ENCODE measurements around the gene DBH.

Gene DBH

DNA sequence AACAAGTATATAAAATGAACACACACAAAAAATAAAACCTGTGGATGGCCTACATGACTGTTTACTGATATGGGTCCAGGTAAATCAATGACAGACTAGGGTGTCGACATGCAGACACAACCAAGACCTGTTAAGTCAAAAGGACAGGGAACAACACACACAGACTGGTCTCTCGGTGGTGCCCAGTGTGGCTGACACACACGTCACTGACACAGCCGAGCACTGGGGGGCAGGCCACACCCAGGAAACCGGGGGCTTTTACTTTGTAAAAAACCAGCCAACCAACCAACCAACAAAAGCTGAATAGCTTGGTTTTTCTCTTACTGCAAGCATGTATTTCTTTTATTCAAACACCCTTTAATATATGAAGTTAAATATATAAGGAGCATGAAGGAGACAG is 31.9 kb upstream of the DBH start:
- no peak for DNase-seq (ENCODE audit: low read depth in 1 of 2, low spot score in 1 of 2)

GRCh38 chr9:133604856-133605255 is 31.3 kb upstream of the DBH start:
- no peak for DNase-seq (ENCODE audit: low read depth in 1 of 2, low spot score in 1 of 2)

DNA sequence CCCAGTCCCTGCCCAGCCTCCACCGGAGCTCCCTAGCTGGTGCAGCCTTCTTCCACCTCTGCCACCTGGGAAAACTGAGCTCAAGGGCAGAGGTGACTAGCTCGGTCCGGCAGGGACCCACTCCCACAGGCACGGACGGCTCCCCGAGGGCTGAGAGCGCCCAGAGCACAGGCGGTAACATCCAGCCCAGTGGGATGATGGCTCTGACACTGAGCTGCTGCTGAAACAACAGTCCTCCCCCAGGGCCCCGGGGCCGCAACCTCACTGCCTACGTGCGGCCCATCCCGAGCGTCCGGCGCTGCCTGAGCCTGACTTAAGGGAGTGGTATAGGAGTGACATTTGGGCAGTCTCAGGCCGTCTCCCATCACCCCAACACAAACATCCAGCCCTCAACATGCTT is 30.7 kb upstream of the DBH start:
- no peak for DNase-seq (ENCODE audit: low read depth in 1 of 2, low spot score in 1 of 2)

GRCh38 chr9:133605856-133606707 is 30.1 kb upstream of the DBH start:
- DNase-seq (ENCODE audit: low read depth in 1 of 2, low spot score in 1 of 2): no peak

DNA sequence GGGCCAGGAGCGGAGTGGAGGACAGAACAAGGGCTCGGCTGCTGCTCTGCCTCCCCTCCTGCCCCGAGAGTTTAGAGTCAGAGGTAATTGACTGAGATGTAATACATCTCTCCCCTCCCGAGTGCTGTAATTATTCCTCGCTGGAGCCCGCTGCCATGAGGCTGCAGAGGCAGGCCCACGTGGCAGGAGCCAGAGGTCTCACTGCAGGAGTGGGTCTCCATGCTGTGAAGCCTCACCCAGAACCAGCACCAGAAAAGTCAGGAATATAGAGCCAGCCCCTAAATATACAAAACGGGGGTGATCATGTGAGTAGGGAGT is 29.5 kb upstream of the DBH start:
- no peak for DNase-seq (ENCODE audit: low read depth in 1 of 2, low spot score in 1 of 2)

DNA sequence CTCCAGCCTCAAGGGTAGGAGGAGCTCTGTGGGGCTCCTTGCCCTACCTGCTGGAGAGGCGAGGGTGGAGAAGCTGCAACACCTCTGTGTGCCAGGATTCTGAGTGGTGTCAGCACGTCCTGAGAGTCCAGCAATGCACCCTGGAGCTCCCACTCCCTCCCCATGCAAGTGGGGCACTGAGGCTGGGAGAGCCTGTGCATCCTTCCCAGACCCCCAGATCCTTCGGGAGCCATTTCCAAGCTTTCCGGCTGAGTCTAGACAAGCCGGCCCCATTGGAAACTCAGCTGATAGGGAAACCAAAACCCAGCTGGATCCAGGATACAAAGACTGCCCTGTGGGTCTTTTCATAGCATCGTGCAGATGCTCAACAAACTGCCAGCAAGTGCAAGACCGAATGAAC is 28.8 kb upstream of the DBH start:
- DNase-seq (ENCODE audit: low read depth in 1 of 2, low spot score in 1 of 2): no peak

DNA sequence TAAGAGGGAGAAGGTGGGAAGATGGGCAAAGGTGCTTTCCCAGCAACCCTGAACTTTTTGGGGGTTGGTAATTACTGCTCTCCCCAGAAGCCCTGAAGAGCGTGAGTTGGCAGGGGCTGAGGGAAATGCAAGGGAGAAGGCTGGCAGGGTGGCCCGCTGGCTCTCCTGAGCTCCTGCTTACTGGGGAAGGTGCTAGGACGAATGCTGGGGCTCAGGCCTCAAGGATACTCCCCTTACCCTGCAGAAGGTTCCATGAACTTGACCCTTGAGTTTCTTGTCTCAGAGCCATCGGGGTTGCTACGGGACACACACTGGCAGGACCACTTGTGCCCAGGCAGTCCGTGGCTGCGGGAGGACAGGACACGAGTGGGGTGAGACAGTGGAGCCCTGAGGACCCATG is 28.2 kb upstream of the DBH start:
- DNase-seq (ENCODE audit: low read depth in 1 of 2, low spot score in 1 of 2): no peak

- no peak for DNase-seq (ENCODE audit: low read depth in 1 of 2, low spot score in 1 of 2)
Observed at GRCh38 chr9:133608382-133608781, 27.8 kb upstream of the DBH start.

DNA sequence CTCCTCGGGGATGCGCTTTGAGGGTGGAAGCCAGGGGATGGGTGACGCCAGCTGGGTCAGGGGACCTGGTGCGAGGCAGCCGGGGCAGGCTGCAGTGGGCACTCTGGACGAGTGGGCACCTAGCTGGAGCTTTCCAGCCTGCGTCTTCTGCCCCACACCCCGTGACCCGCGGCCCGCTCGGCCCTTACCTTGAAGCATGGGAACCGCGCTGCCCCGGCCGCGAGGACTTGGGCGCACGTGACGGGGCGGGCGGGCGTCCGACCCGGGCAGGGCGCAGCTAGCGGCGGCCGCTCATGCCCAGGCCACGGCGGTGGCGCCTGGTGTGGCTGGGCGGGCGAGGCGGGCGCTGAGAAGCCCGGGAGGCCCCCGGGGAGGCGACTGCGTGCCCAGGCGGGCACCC is 27.3 kb upstream of the DBH start:
- no peak for DNase-seq (ENCODE audit: low read depth in 1 of 2, low spot score in 1 of 2)

DNA sequence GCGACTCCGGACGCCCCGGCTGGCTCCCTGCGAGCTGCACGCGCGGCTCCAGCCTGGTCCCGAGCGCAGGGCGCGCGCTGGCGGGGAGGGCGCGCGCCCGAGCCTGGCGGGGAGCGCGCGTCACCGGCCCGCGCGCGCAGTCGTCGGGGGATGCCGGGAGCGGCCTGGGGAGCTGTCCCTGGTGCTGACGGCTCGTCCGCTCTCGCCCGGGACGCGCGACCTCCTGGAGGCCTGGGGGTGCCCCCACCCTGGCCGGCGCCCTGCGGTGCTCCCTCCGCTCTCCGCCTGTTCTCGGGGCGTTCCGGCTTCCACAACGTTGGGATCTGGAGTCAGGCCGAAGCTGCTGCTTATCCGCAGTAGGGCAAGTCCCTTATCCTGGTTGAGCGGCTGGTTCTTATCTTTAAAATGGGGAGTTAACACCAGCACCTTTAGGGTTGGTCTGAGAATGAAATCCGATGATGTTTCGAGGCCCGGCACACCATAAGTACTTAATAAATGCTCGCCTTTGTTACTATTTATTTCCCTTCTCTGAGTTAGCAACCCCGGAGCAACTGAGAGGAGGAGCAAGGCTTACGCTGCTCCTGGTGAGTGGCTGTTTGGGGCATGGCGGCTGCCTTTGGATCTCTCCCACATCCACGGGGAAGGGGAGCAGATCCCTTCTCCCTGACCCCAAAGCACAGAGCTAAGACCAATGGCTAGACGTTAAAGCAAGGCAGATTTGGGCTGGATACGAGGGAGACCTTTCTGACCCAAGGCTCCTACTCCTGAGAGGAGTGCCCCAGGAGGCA is 26.7 kb upstream of the DBH start, which contains the start of gene FAM163B:
TSS of gene FAM163B (minus strand) at position 79 of the 788 bp plus-strand sequence. CDS start 29,166 bp downstream, outside the sequence.
- no peak for DNase-seq (ENCODE audit: low read depth in 1 of 2, low spot score in 1 of 2)

GRCh38 chr9:133610845-133611244 is 25.3 kb upstream of the DBH start:
- no peak for DNase-seq (ENCODE audit: low read depth in 1 of 2, low spot score in 1 of 2)

GRCh38 chr9:133612051-133612450 is 24.1 kb upstream of the DBH start:
- DNase-seq (ENCODE audit: low read depth in 1 of 2, low spot score in 1 of 2): no peak

GRCh38 chr9:133612816-133613215 is 23.3 kb upstream of the DBH start:
- no peak for DNase-seq (ENCODE audit: low read depth in 1 of 2, low spot score in 1 of 2)

- DNase-seq (ENCODE audit: low read depth in 1 of 2, low spot score in 1 of 2): no peak
Observed at GRCh38 chr9:133613432-133613831, 22.7 kb upstream of the DBH start.

- no peak for DNase-seq (ENCODE audit: low read depth in 1 of 2, low spot score in 1 of 2)
Observed at GRCh38 chr9:133614056-133614455, 22.1 kb upstream of the DBH start.

GRCh38 chr9:133614678-133615077 is 21.5 kb upstream of the DBH start:
- DNase-seq (ENCODE audit: low read depth in 1 of 2, low spot score in 1 of 2): no peak

- DNase-seq (ENCODE audit: low read depth in 1 of 2, low spot score in 1 of 2): no peak
Observed at GRCh38 chr9:133615186-133615585, 21.0 kb upstream of the DBH start.

DNA sequence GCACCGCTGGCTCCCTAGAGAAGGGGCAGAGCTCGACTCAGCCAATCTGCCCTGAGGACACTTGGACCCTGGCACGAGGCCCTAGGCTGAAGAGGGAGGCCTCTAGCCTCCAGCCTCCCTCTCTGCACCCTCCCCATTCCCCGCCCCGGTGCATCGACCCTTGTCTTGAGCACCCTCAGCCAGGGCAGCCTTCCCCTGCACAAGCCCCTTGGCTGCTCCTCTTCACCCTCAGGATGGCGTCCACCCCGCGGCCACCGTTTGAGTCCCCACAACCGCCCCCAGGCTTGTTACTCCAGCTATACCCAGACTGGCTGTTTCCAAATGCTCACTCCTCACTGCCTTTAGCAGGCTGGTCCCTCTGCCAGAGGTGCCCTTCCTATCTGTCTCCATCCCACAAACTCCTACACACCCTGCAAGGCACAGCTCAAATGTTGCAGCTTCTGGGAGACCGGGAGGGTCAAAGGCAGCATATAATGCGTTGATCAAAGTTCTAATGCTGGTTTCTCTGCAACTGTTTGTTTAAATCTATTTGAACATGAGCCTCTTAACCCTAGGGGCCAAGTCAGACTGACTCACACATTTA is 20.5 kb upstream of the DBH start:
- no peak for DNase-seq (ENCODE audit: low read depth in 1 of 2, low spot score in 1 of 2)

GRCh38 chr9:133616643-133617405 is 19.3 kb upstream of the DBH start:
- no peak for DNase-seq (ENCODE audit: low read depth in 1 of 2, low spot score in 1 of 2)

- no peak for DNase-seq (ENCODE audit: low read depth in 1 of 2, low spot score in 1 of 2)
Observed at GRCh38 chr9:133618726-133619125, 17.4 kb upstream of the DBH start.

DNA sequence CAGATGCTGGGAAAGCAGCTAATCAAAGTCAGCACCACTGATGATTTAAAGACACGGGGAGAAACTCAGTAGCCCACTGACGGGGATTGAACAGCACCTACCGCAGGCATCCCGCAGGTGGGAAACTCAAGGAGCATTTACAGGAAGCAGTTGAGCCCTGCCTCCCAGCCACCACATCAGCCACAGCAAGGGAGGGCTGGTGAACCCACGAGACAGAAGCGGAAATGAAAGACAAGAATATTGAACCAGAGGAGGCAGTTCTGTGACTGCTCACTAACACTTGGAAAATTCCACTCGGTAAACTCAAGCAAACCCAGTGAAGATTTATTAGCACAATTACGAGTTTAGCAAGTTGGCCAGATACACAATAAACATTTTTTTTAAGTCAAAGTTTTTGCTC is 16.4 kb upstream of the DBH start:
- DNase-seq (ENCODE audit: low read depth in 1 of 2, low spot score in 1 of 2): peak; percentile 14 to 18

Measured in activated T-helper 1 cell treated with anti-CD3 and anti-CD28 coated beads, Interleukin-2, amount 50 U/mL, for 16 hours (primary cell).